K562 (cell line): ENCODE data around the gene ENOSF1. TPM values are rescaled to one million over a fixed set of nuclear protein-coding genes. Genes with fewer than 3 reads are reported as not detected.
A peak's percentile ranks its signal among the peaks of the same experiment; 100 is the strongest.

Source experiments
- CC2D1A ChIP-seq: fragments of 450-650 bp; IDR thresholded peaks from 2 replicates; pipeline ENCODE4 v1.6.1; 2017; ENCODE audit warnings: mild to moderate bottlenecking
- HDAC3 ChIP-seq: fragments of 450-650 bp; IDR thresholded peaks from 2 replicates; pipeline ENCODE4 v1.6.1; 2018; ENCODE audit warnings: borderline replicate concordance, mild to moderate bottlenecking, moderate library complexity; ENCODE audit not compliant: partially characterized antibody
- JUND ChIP-seq, 2 experiments: IDR thresholded peaks; 2 replicates in 1 of 2; 3 replicates in 1 of 2; pipeline ENCODE4 v1.6.1; 2011; ENCODE audit warnings: borderline replicate concordance in 2 of 2, low read depth in 2 of 2, low read length in 2 of 2, improper control_type of control experiment in 1 of 2, missing biosample characterization in 1 of 2, missing genetic modification characterization in 1 of 2, missing genetic modification reagents in 1 of 2
- KDM2B ChIP-seq: fragments of 250-450 bp; sonication (Bioruptor Pico); IDR thresholded peaks from 2 replicates; pipeline ENCODE4 v1.8.0; 2021; ENCODE audit warnings: mild to moderate bottlenecking, moderate library complexity
- MCM7 ChIP-seq, 2 experiments: fragments of 450-650 bp; IDR thresholded peaks; 2 replicates each; pipeline ENCODE4 v1.6.1; 2016 to 2018
- MYC ChIP-seq, 2 experiments: fragments of 250-450 bp in 1 of 2; sonication (Bioruptor Pico) in 1 of 2; IDR thresholded peaks; 2 replicates each; pipeline versions ENCODE4 v1.5.1 to v1.6.1; 2012 to 2021; ENCODE audit warnings: low read depth in 2 of 2, borderline replicate concordance in 1 of 2, improper control_type of control experiment in 1 of 2, low read length in 1 of 2, mild to moderate bottlenecking in 1 of 2, moderate library complexity in 1 of 2
- RBM17 ChIP-seq: fragments of 200-400 bp; formaldehyde crosslinking; IDR thresholded peaks from 2 replicates; pipeline ENCODE4 v1.6.1; 2017; ENCODE audit warnings: low read depth, mild to moderate bottlenecking, low read length, borderline replicate concordance
- RFX1 ChIP-seq: fragments of 450-650 bp; IDR thresholded peaks from 2 replicates; pipeline ENCODE4 v1.6.1; 2016; ENCODE audit warnings: mild to moderate bottlenecking, moderate library complexity
- U2AF1 ChIP-seq: fragments of 200-400 bp; formaldehyde crosslinking; optimal IDR thresholded peaks from 2 replicates; pipeline ENCODE3; 2017; ENCODE audit warnings: mild to moderate bottlenecking, low read depth, low read length, moderate library complexity
- WHSC1 ChIP-seq: IDR thresholded peaks from one replicate; pipeline ENCODE4 v1.6.1; 2012; ENCODE audit warnings: low read length, control low read depth, inconsistent platforms
- ZNF707 ChIP-seq: fragments of 250-450 bp; sonication (Bioruptor Pico); conservative IDR thresholded peaks from 2 replicates; pipeline ENCODE4 v1.8.0; 2022; ENCODE audit warnings: inconsistent platforms, mild to moderate bottlenecking, moderate library complexity
- ZNF766 ChIP-seq: fragments of 200-800 bp; sonication (Bioruptor generic); conservative IDR thresholded peaks from 2 replicates; pipeline ENCODE4 v1.6.1; 2016; ENCODE audit warnings: missing genetic modification characterization, missing compliant biosample characterization
- polyA plus RNA-seq, 8 experiments: library from polyadenylated mRNA; depleted of rRNA in 4 of 8; stranded (reverse) in 5 of 8; unstranded in 3 of 8; fragments of >200 nt; fragmentation: Nextera tagmentation in 2 of 8; fragmentation: Illumina TruSeq in 1 of 8; extraction: Ambion mirVana in 2 of 8; extraction: Trizol in 1 of 8; gene quantifications; 2 replicates each; pipeline versions ENCODE4 v1.2.1 to v1.2.3, GENCODE V29; 2011 to 2014; ENCODE audit warnings: inconsistent platforms in 1 of 8, missing spikeins in 1 of 8
- total RNA-seq, 7 experiments: library from RNA; depleted of rRNA in 6 of 7; stranded (reverse); fragments of >200 nt in 6 of 7; fragmentation: Illumina TruSeq in 2 of 7; extraction: Trizol in 2 of 7; gene quantifications; 2 replicates each; pipeline versions ENCODE4 v1.2.1 to v1.2.3, GENCODE V29; 2011 to 2021; ENCODE audit warnings: low replicate concordance in 1 of 7
- TF ChIP-seq, protein P1 (sequence below): fragments of 200-600 bp; sonication (generic); IDR thresholded peaks from one replicate; pipeline ENCODE4 v1.6.1; 2012; ENCODE audit warnings: mild to moderate bottlenecking, low read depth, low read length, inconsistent platforms
- TF ChIP-seq, protein P2 (sequence below): fragments of 450-650 bp; IDR thresholded peaks from 2 replicates; pipeline ENCODE4 v1.6.1; 2016; ENCODE audit warnings: mild to moderate bottlenecking

Gene ENOSF1
- total and polyA plus RNA-seq, 9 of the 15 experiments (the other 6 are each of a cell fraction or from before 2014, with no cell fraction given), result 15.5 to 66.4 (median 46.5) TPM

DNA sequence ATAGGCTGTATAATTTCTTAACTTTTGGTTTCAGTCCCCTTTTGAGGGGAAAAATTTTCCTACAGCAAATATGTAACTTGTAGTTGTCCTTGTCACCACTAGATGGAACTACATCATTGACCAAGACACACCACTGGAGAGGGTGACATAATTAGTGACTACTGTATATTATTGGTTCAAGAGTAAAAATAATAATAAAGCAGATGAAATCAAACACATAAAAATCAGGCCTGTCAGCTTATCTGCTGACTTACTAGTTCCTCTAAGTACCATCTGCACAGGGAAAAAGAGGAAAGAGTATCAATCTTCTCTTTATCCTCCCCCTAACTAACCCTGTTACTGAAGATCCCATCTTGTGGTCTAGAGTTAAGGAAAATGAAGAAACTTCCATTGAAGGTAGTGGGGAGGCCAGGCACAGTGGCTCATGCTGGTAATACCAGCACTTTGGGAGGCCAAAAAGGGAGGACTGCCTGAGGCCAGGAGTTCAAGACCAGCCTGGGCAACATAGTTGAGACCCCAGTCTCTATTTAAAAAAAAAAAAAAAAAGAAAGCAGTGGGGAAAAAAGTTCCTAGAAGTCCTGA, 29.6 kb upstream of the ENOSF1 start (continued):
- TF ChIP-seq, protein P1, sequence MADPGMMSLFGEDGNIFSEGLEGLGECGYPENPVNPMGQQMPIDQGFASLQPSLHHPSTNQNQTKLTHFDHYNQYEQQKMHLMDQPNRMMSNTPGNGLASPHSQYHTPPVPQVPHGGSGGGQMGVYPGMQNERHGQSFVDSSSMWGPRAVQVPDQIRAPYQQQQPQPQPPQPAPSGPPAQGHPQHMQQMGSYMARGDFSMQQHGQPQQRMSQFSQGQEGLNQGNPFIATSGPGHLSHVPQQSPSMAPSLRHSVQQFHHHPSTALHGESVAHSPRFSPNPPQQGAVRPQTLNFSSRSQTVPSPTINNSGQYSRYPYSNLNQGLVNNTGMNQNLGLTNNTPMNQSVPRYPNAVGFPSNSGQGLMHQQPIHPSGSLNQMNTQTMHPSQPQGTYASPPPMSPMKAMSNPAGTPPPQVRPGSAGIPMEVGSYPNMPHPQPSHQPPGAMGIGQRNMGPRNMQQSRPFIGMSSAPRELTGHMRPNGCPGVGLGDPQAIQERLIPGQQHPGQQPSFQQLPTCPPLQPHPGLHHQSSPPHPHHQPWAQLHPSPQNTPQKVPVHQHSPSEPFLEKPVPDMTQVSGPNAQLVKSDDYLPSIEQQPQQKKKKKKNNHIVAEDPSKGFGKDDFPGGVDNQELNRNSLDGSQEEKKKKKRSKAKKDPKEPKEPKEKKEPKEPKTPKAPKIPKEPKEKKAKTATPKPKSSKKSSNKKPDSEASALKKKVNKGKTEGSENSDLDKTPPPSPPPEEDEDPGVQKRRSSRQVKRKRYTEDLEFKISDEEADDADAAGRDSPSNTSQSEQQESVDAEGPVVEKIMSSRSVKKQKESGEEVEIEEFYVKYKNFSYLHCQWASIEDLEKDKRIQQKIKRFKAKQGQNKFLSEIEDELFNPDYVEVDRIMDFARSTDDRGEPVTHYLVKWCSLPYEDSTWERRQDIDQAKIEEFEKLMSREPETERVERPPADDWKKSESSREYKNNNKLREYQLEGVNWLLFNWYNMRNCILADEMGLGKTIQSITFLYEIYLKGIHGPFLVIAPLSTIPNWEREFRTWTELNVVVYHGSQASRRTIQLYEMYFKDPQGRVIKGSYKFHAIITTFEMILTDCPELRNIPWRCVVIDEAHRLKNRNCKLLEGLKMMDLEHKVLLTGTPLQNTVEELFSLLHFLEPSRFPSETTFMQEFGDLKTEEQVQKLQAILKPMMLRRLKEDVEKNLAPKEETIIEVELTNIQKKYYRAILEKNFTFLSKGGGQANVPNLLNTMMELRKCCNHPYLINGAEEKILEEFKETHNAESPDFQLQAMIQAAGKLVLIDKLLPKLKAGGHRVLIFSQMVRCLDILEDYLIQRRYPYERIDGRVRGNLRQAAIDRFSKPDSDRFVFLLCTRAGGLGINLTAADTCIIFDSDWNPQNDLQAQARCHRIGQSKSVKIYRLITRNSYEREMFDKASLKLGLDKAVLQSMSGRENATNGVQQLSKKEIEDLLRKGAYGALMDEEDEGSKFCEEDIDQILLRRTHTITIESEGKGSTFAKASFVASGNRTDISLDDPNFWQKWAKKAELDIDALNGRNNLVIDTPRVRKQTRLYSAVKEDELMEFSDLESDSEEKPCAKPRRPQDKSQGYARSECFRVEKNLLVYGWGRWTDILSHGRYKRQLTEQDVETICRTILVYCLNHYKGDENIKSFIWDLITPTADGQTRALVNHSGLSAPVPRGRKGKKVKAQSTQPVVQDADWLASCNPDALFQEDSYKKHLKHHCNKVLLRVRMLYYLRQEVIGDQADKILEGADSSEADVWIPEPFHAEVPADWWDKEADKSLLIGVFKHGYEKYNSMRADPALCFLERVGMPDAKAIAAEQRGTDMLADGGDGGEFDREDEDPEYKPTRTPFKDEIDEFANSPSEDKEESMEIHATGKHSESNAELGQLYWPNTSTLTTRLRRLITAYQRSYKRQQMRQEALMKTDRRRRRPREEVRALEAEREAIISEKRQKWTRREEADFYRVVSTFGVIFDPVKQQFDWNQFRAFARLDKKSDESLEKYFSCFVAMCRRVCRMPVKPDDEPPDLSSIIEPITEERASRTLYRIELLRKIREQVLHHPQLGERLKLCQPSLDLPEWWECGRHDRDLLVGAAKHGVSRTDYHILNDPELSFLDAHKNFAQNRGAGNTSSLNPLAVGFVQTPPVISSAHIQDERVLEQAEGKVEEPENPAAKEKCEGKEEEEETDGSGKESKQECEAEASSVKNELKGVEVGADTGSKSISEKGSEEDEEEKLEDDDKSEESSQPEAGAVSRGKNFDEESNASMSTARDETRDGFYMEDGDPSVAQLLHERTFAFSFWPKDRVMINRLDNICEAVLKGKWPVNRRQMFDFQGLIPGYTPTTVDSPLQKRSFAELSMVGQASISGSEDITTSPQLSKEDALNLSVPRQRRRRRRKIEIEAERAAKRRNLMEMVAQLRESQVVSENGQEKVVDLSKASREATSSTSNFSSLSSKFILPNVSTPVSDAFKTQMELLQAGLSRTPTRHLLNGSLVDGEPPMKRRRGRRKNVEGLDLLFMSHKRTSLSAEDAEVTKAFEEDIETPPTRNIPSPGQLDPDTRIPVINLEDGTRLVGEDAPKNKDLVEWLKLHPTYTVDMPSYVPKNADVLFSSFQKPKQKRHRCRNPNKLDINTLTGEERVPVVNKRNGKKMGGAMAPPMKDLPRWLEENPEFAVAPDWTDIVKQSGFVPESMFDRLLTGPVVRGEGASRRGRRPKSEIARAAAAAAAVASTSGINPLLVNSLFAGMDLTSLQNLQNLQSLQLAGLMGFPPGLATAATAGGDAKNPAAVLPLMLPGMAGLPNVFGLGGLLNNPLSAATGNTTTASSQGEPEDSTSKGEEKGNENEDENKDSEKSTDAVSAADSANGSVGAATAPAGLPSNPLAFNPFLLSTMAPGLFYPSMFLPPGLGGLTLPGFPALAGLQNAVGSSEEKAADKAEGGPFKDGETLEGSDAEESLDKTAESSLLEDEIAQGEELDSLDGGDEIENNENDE, result no peak
- TF ChIP-seq ZNF707 (CRISPR knock-in tag) (no peak), RBM17 (no peak), U2AF1 (no peak), JUND (IDR thresholded peaks at IDR 0.05; ENCODE audit: borderline replicate concordance, low read depth, low read length) (peak; percentile 72), JUND (tag; IDR thresholded peaks at IDR 0.05; ENCODE audit: borderline replicate concordance, low read depth, low read length) (peak; percentile 87), ZNF766 (CRISPR knock-in tag) (0 out of 2 replicates have a peak, but pooled peaks have one; percentile 25), CC2D1A (peak; percentile 53; the same call in 1 of the 2 replicates), RFX1 (0 out of 2 replicates have a peak, but pooled peaks have one; percentile 4), WHSC1 (no peak), MCM7 (IDR thresholded peaks at IDR 0.05) (no peak), HDAC3 (peak; percentile 18), KDM2B (no peak), MYC (IDR thresholded peaks at IDR 0.05; ENCODE audit: low read depth, low read length) (no peak), MYC (CRISPR knock-in tag; IDR thresholded peaks at IDR 0.05; ENCODE audit: borderline replicate concordance, low read depth) (no peak)
- TF ChIP-seq, protein P2, sequence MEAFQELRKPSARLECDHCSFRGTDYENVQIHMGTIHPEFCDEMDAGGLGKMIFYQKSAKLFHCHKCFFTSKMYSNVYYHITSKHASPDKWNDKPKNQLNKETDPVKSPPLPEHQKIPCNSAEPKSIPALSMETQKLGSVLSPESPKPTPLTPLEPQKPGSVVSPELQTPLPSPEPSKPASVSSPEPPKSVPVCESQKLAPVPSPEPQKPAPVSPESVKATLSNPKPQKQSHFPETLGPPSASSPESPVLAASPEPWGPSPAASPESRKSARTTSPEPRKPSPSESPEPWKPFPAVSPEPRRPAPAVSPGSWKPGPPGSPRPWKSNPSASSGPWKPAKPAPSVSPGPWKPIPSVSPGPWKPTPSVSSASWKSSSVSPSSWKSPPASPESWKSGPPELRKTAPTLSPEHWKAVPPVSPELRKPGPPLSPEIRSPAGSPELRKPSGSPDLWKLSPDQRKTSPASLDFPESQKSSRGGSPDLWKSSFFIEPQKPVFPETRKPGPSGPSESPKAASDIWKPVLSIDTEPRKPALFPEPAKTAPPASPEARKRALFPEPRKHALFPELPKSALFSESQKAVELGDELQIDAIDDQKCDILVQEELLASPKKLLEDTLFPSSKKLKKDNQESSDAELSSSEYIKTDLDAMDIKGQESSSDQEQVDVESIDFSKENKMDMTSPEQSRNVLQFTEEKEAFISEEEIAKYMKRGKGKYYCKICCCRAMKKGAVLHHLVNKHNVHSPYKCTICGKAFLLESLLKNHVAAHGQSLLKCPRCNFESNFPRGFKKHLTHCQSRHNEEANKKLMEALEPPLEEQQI, result 0 out of 2 replicates have a peak, but pooled peaks have one; percentile 21
